DLD1 (cell line): ENCODE measurements around the gene RUFY1.
"Not testable (repeated sequence)": the region's sequence is repeated elsewhere in the genome, so short reads cannot be mapped to it uniquely, and the experiment has no call there.

Source experiments
- in situ Hi-C: cut with HindIII; loops from 2 replicates; pipeline ENCODE4 v1.10.0; 2017; ENCODE audit warnings: low sequenced_read_pairs

RUFY1 gene

DNA sequence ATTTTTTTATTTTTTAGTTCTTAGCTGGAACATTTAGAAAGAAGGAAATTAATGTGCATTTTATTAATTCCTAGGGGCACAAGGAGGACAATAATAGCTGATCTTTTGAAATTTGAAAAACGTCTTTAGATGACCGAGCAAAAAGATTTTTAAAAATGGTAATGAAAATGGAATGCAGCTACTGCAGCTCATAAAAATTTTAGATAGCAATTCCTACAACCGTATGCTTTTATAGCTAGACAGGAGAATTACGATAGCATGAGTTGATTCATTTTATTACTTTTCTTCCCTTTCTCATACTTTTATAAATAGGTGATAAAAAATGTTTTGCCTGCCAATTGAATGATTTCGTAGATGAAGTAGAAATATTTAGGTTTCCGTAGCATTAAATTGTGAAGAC lies 13.7 kb upstream of the RUFY1 start:
- in situ Hi-C loops = no loop called here

- in situ Hi-C loops = no loop called here
Measured at GRCh38 chr5:179542170-179542569, 8.2 kb upstream of the RUFY1 start.

DNA sequence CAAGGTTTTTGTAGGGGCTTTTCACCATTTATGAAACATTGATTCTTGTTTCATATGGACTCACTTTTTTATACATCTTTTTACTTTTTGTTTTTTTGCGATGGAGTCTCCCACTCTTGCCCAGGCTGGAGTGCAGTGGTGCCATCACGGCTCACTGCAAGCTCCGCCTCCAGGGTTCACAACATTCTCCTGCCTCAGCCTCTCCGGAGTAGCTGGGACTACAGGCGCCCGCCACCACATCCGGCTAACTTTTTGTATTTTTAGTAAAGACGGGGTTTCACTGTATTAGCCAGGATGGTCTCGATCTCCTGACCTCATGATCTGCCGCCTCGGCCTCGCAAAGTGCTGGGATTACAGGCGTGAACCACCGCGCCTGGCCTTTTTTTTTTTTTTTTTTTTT lies 7.1 kb upstream of the RUFY1 start:
- in situ Hi-C loops = not testable (repeated sequence)

DNA sequence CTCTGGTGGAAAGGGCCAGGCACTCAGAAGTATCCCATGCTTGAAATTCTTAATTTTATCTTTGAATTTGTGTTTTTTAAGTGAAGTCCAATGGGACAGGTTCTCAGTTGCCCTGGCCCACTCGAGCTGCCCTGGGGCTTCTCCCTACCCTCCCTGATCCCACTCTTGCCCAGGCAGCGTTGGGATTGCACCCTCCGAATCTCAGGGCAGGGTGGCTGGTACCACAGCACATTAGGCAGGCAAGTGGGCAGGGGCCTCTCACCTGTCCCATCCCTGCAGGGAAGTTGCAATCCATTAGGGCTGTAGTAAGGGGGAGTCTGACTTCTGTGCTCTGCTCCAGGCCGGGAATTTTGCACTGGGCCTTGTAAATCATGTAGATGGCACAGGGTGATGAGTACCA lies 2.7 kb downstream of the RUFY1 start:
- in situ Hi-C loops = no loop called here

- in situ Hi-C loops = no loop called here
Measured at GRCh38 chr5:179553875-179554274, 3.5 kb downstream of the RUFY1 start.

GRCh38 chr5:179554981-179555380 lies 4.6 kb downstream of the RUFY1 start:
- in situ Hi-C loops = no loop called here

GRCh38 chr5:179558261-179558799 lies 8.0 kb downstream of the RUFY1 start:
- in situ Hi-C loops = not testable (repeated sequence)

- in situ Hi-C loops = no loop called here
Measured at GRCh38 chr5:179558932-179559283, 8.6 kb downstream of the RUFY1 start.

- in situ Hi-C loops = no loop called here
Measured at GRCh38 chr5:179559284-179560252, 9.2 kb downstream of the RUFY1 start.

DNA sequence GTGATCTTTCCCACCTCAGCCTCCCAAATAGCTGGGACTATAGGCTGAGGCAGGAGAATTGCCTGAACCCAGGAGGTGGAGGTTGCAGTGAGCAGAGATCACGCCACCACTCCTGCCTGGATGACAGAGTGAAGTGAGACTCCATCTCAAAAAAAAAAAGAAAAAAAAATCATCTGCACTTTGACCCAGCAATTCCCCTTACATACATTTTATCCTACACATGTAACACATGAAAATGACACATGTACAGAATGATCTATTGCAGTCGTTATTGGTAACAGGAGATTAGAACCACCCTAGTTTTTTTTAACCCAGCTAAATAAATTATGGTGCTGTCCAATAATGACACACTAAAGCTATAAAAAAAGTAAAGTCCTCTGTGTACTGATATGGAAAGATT lies 14.2 kb downstream of the RUFY1 start:
- in situ Hi-C loops = no loop called here

GRCh38 chr5:179568721-179569120 lies 18.4 kb downstream of the RUFY1 start:
- in situ Hi-C loops = no loop called here

DNA sequence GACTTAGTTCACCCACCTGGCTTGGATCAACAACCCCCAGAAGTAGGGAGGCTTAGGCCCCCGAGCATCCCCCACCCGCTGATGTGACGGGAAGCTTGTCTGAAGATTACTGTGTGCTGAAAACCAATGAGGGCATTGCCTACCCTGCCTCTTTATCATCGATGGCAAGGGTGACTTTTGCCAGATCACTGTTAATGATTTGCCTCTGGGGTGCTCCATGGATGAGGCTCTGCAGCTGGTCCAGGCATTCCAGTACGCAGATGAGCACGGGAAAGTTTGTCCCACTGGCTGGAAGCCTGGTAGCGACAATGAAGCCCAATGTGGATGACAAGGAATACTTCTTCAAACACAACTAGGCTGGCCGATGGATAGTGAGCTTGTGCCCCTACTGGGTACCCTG lies 22.0 kb downstream of the RUFY1 start:
- in situ Hi-C loops = no loop called here

DNA sequence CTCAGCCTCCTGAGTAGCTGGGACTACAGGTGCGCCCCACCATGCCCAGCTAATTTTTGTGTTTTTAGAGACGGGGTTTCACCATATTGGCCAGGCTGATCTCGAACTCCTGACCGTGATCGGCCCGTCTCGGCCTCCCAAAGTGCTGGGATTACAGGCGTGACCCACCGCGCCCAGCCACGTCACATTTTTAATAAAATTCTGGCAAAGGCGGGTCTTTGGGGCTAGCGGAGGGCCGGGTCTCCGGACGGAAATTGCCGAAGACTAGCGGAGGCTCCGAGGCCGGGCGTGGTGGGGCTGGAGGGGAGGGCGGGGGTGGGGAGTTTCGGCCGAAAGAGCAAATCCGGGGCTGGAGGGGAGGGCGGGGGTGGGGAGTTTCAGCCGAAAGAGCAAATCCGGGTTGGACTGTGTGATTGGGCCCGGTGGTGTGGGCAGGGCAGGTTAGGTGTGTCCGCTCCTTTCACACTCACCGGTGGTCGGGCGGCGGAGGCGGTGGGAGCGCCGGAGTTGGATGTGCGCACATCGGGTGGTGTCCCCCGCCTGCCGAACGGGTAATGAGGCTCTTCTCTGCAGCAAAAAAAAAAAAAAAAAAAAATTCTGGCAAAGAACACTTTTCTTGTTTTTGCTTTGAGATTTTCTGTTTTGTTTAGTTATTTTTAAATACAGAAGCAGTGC lies 27.1 kb downstream of the RUFY1 start:
- in situ Hi-C loops = no loop called here

DNA sequence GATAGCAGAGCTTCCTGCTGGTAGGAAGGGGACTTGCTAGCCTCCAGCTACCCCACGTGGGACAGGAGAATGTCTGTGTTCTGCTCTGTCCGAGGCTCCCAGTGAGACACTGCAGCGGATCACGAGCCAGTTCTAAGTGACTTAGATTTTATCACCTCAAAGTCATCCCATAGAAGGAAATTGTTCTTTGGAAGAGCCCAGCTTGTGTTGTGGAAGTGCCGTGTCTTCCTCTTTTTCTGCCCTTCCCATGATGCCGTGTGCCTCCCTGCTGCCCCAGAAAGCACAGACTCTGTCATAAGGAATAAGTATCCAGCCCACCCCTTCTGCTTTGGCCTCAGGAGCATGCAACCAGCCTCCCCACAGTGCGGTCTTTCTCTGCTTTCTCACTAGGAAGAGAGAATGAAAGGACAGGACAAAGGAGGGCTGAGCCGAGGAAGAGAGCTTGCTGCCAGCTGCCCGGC lies 35.6 kb downstream of the RUFY1 start:
- in situ Hi-C loops = no loop called here

- in situ Hi-C loops = no loop called here
Measured at GRCh38 chr5:179588166-179588565, 37.8 kb downstream of the RUFY1 start.

DNA sequence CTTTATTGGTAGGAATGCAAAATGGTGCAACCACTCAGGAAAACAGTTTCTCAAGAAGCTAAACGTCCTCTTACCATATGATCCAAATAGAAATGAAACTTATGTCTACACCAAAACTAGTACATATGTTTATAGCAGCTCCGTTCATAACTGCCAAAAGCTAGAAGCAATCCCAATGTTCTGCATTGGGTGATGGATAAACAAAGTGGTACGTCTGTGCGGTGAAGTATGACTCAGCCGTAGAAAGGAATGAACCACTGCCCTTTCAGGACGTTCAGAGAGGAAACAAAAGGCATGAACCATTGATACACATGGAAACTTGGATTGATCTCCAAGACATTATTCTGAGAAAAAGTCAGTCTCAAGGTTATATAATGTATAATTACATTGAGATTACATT lies 45.6 kb downstream of the RUFY1 start:
- in situ Hi-C loops = no loop called here

DNA sequence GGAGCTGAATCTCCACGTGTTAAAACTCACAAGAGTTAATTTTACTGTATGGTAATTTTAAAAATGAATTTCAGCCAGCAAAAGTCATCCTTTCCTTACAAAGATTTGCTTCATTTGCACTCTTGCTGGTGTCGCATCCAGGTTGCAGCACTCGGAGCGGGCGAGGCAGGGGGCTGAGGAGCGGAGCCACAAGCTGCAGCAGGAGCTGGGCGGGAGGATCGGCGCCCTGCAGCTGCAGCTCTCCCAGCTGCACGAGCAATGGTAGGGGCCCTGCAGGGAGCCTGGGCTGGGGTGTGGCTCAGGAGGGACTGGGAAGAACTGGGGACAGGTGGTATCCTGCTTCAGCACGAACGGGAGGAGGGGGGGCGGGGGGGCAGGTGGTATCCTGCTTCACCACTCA lies 46.1 kb downstream of the RUFY1 start:
- in situ Hi-C loops = no loop called here

DNA sequence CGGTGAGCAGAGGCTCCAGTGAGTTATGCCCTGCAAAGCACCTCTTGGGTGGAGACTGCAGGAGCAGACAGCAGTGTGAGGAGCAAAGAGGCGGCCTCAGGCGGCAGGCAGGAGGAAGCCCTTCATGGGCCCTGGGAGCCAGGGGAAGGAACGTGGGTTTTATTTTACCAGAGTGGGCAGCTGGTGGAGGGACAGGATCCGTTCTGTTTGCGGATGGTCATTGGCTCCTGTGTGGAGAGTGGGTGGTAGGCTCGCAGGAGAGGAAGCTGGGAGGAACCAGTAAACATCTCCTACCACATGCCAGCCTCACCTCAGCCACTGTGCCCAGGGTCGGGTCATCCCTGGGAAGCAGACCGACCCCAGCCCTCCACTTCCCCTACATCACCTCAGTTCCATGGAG lies 48.7 kb downstream of the RUFY1 start:
- in situ Hi-C loops = no loop called here

DNA sequence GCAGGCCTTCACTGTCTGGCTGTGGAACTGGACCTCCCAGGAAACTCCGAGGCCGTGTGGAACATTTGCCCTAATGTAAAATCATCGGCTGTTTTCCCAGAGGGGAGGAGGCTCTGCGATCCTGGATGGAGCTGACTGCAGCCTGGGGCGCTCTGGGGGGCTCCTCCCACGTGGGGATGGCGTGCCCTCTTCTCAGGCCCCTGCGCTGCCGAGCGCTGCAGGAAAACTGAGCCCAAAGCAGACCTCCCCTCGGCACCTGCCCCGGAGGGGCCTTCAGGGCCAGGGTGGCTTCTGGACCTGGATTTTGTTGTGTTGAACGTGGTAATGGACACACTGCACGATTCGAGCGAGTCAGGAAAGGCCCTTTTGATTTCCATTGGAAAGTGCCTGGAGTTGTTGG lies 49.2 kb downstream of the RUFY1 start:
- in situ Hi-C loops = no loop called here

GRCh38 chr5:179599973-179600372 lies 49.6 kb downstream of the RUFY1 start:
- in situ Hi-C loops = no loop called here

- in situ Hi-C loops = no loop called here
Measured at GRCh38 chr5:179601871-179602625, 51.7 kb downstream of the RUFY1 start.
